NCI-H1105 (cell line): Measurements from ENCODE around the gene PRG2.
"Not testable (repeated sequence)": the region's sequence is repeated elsewhere in the genome, so short reads cannot be mapped to it uniquely, and the experiment has no call there.

ENCODE experiments used
- DNase-seq: peaks from one replicate; lab custom pipeline; 2025; lab: John Stamatoyannopoulos, UW

The PRG2 gene

GRCh38 chr11:57368106-57368844, 22.2 kb downstream of the PRG2 start:
- no peak for DNase-seq

- no peak for DNase-seq
Measured at GRCh38 chr11:57364851-57365660, 25.4 kb downstream of the PRG2 start.

- no peak for DNase-seq
Measured at GRCh38 chr11:57363131-57364080, 27.0 kb downstream of the PRG2 start.

GRCh38 chr11:57361926-57362325, 28.5 kb downstream of the PRG2 start:
- DNase-seq: no peak

- not testable (repeated sequence) for DNase-seq
Measured at GRCh38 chr11:57361420-57361819, 29.0 kb downstream of the PRG2 start.

GRCh38 chr11:57360991-57361390, 29.5 kb downstream of the PRG2 start:
- DNase-seq: no peak

GRCh38 chr11:57359896-57360690, 30.4 kb downstream of the PRG2 start:
- no peak for DNase-seq

- DNase-seq: no peak
Measured at GRCh38 chr11:57359396-57359795, 31.1 kb downstream of the PRG2 start.

- no peak for DNase-seq
Measured at GRCh38 chr11:57358991-57359390, 31.5 kb downstream of the PRG2 start.

GRCh38 chr11:57358543-57358961, 31.9 kb downstream of the PRG2 start:
- DNase-seq: no peak

- DNase-seq: no peak
Measured at GRCh38 chr11:57357856-57358255, 32.6 kb downstream of the PRG2 start.

GRCh38 chr11:57357310-57357709, 33.1 kb downstream of the PRG2 start:
- no peak for DNase-seq

- no peak for DNase-seq
Measured at GRCh38 chr11:57356268-57356667, 34.2 kb downstream of the PRG2 start.

- DNase-seq: no peak
Measured at GRCh38 chr11:57354699-57355098, 35.8 kb downstream of the PRG2 start.

GRCh38 chr11:57353852-57354251, 36.6 kb downstream of the PRG2 start:
- no peak for DNase-seq

GRCh38 chr11:57353446-57353845, 37.0 kb downstream of the PRG2 start:
- DNase-seq: no peak

- no peak for DNase-seq
Measured at GRCh38 chr11:57353036-57353435, 37.4 kb downstream of the PRG2 start.

GRCh38 chr11:57349491-57350274, 40.8 kb downstream of the PRG2 start:
- no peak for DNase-seq

GRCh38 chr11:57348636-57349313, 41.7 kb downstream of the PRG2 start:
- no peak for DNase-seq

GRCh38 chr11:57348052-57348451, 42.4 kb downstream of the PRG2 start:
- no peak for DNase-seq
